Ishikawa (cell line): Measurements from ENCODE around the gene B4GAT1.

Experiments
- CREB1 ChIP-seq: IDR thresholded peaks from 2 replicates; pipeline ENCODE4 v1.6.1; 2012; ENCODE audit warnings: low read depth
- EP300 ChIP-seq: IDR thresholded peaks from 2 replicates; pipeline ENCODE4 v1.6.1; 2012; ENCODE audit warnings: borderline replicate concordance
- FOXM1 ChIP-seq: IDR thresholded peaks from 2 replicates; pipeline ENCODE4 v1.6.1; 2012; ENCODE audit warnings: low read depth, borderline replicate concordance
- TAF1 ChIP-seq: IDR thresholded peaks from 2 replicates; pipeline ENCODE4 v1.6.1; 2012; ENCODE audit warnings: low read depth, mild to moderate bottlenecking
- TF ChIP-seq, protein P1 (sequence below): IDR thresholded peaks from 2 replicates; pipeline ENCODE4 v1.6.1; 2012; ENCODE audit warnings: low read depth, mild to moderate bottlenecking
- TF ChIP-seq, protein P2 (sequence below): IDR thresholded peaks from 2 replicates; pipeline ENCODE4 v1.6.1; 2012
- TF ChIP-seq, protein P3 (sequence below): IDR thresholded peaks from 2 replicates; pipeline ENCODE4 v1.6.1; 2012

DNA sequence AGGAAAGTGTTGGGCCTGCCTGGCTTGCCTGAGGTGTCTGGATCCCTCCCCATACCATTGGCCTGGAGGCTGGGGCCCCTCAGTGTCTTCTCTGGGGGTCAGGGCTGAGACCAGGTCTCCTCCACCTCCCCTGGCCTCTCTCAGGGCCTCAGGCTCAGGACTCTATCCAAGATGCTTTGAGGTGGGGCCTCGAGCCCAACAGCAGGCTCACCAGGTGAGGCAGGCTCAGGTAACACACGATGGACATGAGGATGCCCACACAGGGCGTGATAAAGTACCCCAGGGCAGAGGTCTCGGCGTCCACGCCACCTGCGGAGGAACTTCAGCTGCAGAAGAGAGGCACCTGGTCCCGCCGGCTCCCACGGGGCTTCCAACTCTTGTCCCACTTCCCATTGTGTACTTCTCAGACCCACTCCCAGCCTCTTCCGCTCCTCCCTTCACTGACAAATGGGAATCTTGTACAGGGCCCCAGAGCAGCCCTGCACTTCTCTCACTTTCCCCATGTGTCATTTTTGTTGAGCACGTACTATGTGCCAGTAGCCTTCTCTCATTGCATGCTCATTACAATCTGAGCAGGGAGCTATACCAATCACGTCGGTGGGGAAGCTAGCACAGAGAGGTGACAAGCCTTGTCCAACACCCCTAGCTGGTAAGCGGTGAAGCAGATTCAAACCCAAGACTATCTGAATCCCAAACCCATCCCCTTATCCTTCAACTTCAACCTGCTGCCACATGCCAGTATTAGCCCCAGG is 20.3 kb upstream of the B4GAT1 start:
- TF ChIP-seq, protein P1, sequence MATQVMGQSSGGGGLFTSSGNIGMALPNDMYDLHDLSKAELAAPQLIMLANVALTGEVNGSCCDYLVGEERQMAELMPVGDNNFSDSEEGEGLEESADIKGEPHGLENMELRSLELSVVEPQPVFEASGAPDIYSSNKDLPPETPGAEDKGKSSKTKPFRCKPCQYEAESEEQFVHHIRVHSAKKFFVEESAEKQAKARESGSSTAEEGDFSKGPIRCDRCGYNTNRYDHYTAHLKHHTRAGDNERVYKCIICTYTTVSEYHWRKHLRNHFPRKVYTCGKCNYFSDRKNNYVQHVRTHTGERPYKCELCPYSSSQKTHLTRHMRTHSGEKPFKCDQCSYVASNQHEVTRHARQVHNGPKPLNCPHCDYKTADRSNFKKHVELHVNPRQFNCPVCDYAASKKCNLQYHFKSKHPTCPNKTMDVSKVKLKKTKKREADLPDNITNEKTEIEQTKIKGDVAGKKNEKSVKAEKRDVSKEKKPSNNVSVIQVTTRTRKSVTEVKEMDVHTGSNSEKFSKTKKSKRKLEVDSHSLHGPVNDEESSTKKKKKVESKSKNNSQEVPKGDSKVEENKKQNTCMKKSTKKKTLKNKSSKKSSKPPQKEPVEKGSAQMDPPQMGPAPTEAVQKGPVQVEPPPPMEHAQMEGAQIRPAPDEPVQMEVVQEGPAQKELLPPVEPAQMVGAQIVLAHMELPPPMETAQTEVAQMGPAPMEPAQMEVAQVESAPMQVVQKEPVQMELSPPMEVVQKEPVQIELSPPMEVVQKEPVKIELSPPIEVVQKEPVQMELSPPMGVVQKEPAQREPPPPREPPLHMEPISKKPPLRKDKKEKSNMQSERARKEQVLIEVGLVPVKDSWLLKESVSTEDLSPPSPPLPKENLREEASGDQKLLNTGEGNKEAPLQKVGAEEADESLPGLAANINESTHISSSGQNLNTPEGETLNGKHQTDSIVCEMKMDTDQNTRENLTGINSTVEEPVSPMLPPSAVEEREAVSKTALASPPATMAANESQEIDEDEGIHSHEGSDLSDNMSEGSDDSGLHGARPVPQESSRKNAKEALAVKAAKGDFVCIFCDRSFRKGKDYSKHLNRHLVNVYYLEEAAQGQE, result no peak
- TF ChIP-seq TAF1 (no peak), FOXM1 (no peak), EP300 (no peak), CREB1 (no peak)
- TF ChIP-seq, protein P2, sequence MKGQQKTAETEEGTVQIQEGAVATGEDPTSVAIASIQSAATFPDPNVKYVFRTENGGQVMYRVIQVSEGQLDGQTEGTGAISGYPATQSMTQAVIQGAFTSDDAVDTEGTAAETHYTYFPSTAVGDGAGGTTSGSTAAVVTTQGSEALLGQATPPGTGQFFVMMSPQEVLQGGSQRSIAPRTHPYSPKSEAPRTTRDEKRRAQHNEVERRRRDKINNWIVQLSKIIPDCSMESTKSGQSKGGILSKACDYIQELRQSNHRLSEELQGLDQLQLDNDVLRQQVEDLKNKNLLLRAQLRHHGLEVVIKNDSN, result no peak
- TF ChIP-seq, protein P3, sequence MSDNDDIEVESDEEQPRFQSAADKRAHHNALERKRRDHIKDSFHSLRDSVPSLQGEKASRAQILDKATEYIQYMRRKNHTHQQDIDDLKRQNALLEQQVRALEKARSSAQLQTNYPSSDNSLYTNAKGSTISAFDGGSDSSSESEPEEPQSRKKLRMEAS, result no peak
